ENCODE results near the gene SLC25A14.
A peak's percentile ranks its signal among the peaks of the same experiment; 100 is the strongest.

SLC25A14 gene

DNA sequence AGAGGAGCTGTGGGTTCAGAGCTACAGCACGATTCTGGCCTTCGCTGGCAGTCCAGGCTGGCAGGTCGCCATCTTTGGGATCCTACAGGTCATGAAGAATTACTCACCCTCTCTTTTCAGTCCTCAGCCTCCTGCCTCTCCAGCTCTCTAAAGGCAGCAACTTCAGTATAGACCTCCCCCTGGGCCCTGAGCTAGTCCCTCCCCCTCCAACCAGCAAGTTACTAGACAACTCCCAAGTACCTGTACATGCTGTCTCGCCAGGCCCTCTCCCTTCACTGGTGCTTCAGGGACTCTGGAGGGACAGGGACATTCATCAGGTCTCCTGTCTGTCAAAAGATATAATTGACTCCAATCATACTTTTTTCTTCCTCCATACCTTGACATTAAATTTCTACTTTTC is 45.8 kb downstream of the SLC25A14 start, which contains the start of gene GPR119:
Gene GPR119 (minus strand): TSS at position 155 of the 400 bp plus-strand sequence. CDS start 227 bp downstream, outside the sequence.
- Histone ChIP-seq H3K9me3 (ENCODE audit: control insufficient read depth, low read length) (peaks cover 3% of the 10 kb centered on the region), H3K27me3 (replicated peaks; ENCODE audit: control insufficient read depth, insufficient read depth, low read length) (peaks cover 28% of the 10 kb centered on the region), H3K9ac (ENCODE audit: low read length) (no peak within 1 kb of the TSS), H3K4me1 (ENCODE audit: control insufficient read depth, insufficient read depth, low read length) (no peaks in the 10 kb centered on the region), H3K36me3 (ENCODE audit: control insufficient read depth, insufficient read depth, low read length, severe bottlenecking) (no peaks in the 10 kb centered on the region), H3K4me3 (ENCODE audit: low read length) (no peak within 1 kb of the TSS)
- no peak for DNase-seq (ENCODE audit: low read depth)

DNA sequence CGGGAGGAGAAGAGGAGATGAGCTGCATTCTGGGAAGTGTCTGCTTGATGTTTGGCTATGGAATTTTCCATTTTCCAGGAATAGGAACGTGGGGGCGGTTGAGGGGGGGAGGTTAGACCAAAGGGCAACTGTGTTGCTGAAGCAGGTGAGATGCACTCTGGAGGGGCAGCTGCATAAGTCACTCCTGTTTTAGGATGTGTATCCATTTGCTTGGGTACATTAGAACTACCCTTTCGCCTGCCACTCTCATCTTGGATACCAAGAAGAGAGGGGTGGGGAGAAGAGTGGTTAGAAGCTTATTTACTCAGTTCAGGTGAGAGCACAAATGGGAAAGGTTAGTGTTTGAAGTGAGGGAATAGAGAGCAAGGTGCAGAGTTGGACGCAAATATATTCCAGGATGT is 46.7 kb downstream of the SLC25A14 start:
- H3K4me3 ChIP-seq (ENCODE audit: low read length), result no peak overlapping the region
- H3K9me3 ChIP-seq (ENCODE audit: control insufficient read depth, low read length), result peaks cover 3% of the 10 kb centered on the region
- no peaks in the 10 kb centered on the region for H3K4me1 ChIP-seq (ENCODE audit: control insufficient read depth, insufficient read depth, low read length)
- no peak overlapping the region for H3K9ac ChIP-seq (ENCODE audit: low read length)
- no peak for DNase-seq (ENCODE audit: low read depth)
- no peaks in the 10 kb centered on the region for H3K36me3 ChIP-seq (ENCODE audit: control insufficient read depth, insufficient read depth, low read length, severe bottlenecking)
- peaks cover 28% of the 10 kb centered on the region for H3K27me3 ChIP-seq (replicated peaks; ENCODE audit: control insufficient read depth, insufficient read depth, low read length)

DNA sequence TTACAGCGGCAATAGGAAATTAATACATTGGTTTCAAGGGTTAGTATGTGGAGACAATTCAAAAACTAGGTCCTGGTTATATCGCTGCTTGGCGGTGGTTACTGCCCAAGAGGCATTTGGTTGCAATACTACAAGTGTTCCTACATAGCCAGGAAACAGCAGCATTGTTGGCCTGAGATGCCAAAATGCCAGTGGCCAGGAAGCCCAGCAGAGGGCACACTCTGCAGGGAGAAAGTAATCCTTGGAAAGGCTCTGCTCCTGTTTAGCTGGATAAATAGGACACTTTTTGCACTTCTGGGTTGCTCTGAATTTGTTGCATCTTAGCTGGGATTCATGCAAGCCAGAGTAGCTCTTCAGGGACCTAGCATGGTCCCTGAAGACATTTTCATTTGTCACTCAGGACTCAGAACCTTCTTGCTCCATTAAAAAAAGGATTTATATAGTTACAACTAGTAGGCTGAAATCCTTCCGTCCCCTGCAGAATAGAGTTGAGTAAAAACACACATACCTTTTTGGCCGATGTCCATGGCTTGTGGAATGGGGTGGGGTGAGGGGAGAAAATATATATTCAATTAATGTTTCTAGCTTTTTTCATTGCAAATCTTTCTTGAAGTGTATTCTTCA is 53.8 kb downstream of the SLC25A14 start:
- no peaks in the 10 kb centered on the region for H3K9me3 ChIP-seq (ENCODE audit: control insufficient read depth, low read length)
- no peaks in the 10 kb centered on the region for H3K36me3 ChIP-seq (ENCODE audit: control insufficient read depth, insufficient read depth, low read length, severe bottlenecking)
- H3K4me1 ChIP-seq (ENCODE audit: control insufficient read depth, insufficient read depth, low read length), result peaks cover 4% of the 10 kb centered on the region
- peak overlapping the region; percentile 14 for H3K9ac ChIP-seq (ENCODE audit: low read length)
- no peak overlapping the region for H3K4me3 ChIP-seq (ENCODE audit: low read length)
- DNase-seq (ENCODE audit: low read depth), result peak; percentile 75
- H3K27me3 ChIP-seq (replicated peaks; ENCODE audit: control insufficient read depth, insufficient read depth, low read length), result peaks cover 29% of the 10 kb centered on the region

DNA sequence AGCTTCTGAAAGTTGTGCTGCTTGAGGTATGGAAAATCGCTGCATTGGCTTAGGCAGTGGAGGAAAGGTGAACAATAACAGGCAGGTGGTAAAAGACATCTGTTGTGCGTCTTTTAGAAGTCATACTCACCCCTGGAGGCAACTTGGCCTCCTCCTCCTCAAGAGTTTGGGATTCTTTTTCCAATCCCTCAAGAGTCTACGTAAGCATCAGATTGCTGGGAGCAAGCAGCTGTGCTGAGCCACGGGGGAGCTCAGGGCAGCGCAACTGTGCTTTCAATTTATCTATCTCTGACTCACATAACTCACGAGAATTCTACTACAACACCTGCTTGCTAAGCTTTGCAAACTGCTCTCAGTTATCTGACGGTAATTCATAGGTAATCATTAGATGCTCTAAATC is 55.6 kb downstream of the SLC25A14 start:
- H3K4me1 ChIP-seq (ENCODE audit: control insufficient read depth, insufficient read depth, low read length), result peaks cover 4% of the 10 kb centered on the region
- DNase-seq (ENCODE audit: low read depth), result no peak
- H3K4me3 ChIP-seq (ENCODE audit: low read length), result no peak overlapping the region
- no peaks in the 10 kb centered on the region for H3K9me3 ChIP-seq (ENCODE audit: control insufficient read depth, low read length)
- no peaks in the 10 kb centered on the region for H3K36me3 ChIP-seq (ENCODE audit: control insufficient read depth, insufficient read depth, low read length, severe bottlenecking)
- H3K27me3 ChIP-seq (replicated peaks; ENCODE audit: control insufficient read depth, insufficient read depth, low read length), result peaks cover 34% of the 10 kb centered on the region
- no peak overlapping the region for H3K9ac ChIP-seq (ENCODE audit: low read length)

DNA sequence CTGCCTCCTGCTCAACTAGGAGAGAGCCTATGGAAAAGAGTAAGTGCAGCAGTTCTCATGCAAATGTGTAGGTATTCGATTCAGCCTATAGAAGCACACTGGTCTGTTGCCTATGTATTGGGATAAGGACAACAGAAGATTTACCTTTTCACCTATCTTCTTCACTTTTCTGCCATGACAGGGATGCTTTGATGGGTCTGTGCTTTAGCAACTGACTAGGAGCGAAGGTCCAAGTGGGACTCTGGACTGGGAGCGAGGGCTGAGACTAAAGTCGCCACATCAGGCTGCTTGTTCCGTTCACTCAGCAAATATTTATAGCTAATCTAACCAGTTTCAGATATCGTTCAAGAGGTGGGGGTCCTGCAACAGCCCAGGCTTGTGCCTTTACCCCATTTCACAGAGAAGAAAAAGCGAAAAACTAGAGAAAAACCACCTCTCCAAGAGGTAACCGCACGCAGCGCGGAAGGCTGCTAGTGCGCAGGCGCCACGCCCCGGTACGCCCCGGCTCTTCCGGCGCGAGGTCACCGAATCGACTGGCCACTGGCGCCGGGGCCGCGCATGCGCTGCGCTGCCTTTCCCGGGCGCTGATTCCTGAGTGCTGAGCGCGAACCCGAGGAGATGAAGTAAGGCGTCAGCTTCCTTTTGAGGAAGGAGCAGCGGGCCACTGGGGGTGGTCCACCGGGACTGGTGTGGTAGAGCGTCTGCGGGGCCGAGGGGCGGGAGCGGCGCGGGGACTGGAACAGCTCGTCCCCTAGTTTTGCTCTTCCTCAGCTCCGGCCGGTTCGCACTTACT is 61.9 kb downstream of the SLC25A14 start, which contains the start of gene RBMX2:
Gene RBMX2 (plus strand): TSS at position 573 of the 793 bp plus-strand sequence. CDS start 46 bp downstream, at position 619.
- Histone ChIP-seq H3K4me3 (ENCODE audit: low read length) (peak within 1 kb of the TSS; percentile 85), H3K9me3 (ENCODE audit: control insufficient read depth, low read length) (no peaks in the 10 kb centered on the region), H3K9ac (ENCODE audit: low read length) (peak within 1 kb of the TSS; percentile 80), H3K36me3 (ENCODE audit: control insufficient read depth, insufficient read depth, low read length, severe bottlenecking) (peaks cover 12% of the 10 kb centered on the region), H3K4me1 (ENCODE audit: control insufficient read depth, insufficient read depth, low read length) (peaks cover 5% of the 10 kb centered on the region), H3K27me3 (replicated peaks; ENCODE audit: control insufficient read depth, insufficient read depth, low read length) (peaks cover 17% of the 10 kb centered on the region)
- peak; percentile 86 for DNase-seq (ENCODE audit: low read depth)

DNA sequence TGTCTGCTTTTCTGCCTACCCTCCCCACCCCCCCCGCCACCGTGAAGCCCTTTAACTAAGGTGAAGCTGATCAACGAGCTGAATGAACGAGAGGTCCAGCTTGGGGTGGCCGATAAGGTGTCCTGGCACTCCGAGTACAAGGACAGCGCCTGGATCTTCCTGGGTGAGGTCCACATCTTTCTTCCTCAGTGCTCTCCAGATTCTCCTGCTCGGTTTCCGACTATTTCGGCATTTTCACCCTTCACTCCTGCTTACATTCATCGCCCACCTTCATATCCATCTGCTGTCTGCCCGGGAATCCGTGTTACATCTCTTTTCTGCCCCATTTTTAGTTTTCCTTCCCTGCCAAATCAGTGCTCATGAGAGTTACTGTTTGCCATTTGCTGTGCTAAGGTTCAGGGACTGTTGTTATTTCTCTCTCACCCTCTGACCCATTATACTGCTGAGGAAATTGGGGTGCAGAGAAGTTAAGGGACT is 62.5 kb downstream of the SLC25A14 start:
- H3K9ac ChIP-seq (ENCODE audit: low read length), result peak overlapping the region; percentile 80
- H3K36me3 ChIP-seq (ENCODE audit: control insufficient read depth, insufficient read depth, low read length, severe bottlenecking), result peaks cover 12% of the 10 kb centered on the region
- no peak for DNase-seq (ENCODE audit: low read depth)

DNA sequence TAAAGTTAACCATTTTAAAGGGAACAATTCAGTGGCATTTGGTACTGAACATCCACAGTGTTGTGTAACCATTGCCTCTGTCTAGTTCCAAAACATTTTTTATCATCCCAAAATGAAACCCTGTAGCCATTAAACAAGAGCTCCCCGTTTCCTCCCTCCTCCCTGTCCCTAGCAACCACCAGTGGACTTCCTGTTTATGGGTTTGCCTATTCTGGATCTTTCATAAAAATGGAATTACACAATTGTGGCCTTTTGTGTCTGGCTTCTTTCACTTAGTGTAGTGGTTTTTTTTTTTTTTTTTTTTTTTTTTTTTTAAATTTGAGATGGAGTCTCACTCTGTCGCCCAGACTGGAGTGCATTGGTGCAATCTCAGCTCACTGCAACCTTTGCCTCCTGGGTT is 73.7 kb downstream of the SLC25A14 start:
- H3K4me1 ChIP-seq (ENCODE audit: control insufficient read depth, insufficient read depth, low read length), result no peaks in the 10 kb centered on the region
- no peaks in the 10 kb centered on the region for H3K9me3 ChIP-seq (ENCODE audit: control insufficient read depth, low read length)
- peaks cover 27% of the 10 kb centered on the region for H3K36me3 ChIP-seq (ENCODE audit: control insufficient read depth, insufficient read depth, low read length, severe bottlenecking)
- no peak overlapping the region for H3K9ac ChIP-seq (ENCODE audit: low read length)
- H3K27me3 ChIP-seq (replicated peaks; ENCODE audit: control insufficient read depth, insufficient read depth, low read length), result no peaks in the 10 kb centered on the region
- H3K4me3 ChIP-seq (ENCODE audit: low read length), result no peak overlapping the region
- peak; percentile 1 for DNase-seq (ENCODE audit: low read depth)

More for the DNA sequence above, 62.5 kb downstream of the SLC25A14 start:
- peak overlapping the region; percentile 85 for H3K4me3 ChIP-seq (ENCODE audit: low read length)
- H3K27me3 ChIP-seq (replicated peaks; ENCODE audit: control insufficient read depth, insufficient read depth, low read length), result peaks cover 12% of the 10 kb centered on the region
- no peaks in the 10 kb centered on the region for H3K9me3 ChIP-seq (ENCODE audit: control insufficient read depth, low read length)
- H3K4me1 ChIP-seq (ENCODE audit: control insufficient read depth, insufficient read depth, low read length), result peaks cover 5% of the 10 kb centered on the region

DNA sequence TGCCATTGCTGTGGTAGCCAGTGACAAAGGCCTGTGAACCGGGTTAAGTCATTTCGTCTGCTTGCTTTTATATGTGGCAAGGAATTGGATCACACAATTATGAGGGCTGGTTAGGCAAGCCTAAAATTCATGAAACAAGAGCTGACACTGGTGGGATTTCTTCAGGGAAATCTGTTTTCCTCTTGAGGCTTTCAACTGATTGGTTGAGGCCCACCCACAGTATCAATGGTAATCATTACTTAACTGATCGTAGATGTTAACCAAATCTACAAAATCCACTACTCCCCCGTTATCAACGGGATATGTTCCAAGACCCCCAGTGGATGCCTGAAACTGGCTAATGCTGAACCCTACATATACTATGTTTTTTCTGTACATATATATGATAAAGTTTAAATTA is 75.1 kb downstream of the SLC25A14 start:
- Histone ChIP-seq H3K9ac (ENCODE audit: low read length) (no peak overlapping the region), H3K36me3 (ENCODE audit: control insufficient read depth, insufficient read depth, low read length, severe bottlenecking) (peaks cover 17% of the 10 kb centered on the region), H3K9me3 (ENCODE audit: control insufficient read depth, low read length) (no peaks in the 10 kb centered on the region), H3K4me1 (ENCODE audit: control insufficient read depth, insufficient read depth, low read length) (no peaks in the 10 kb centered on the region), H3K27me3 (replicated peaks; ENCODE audit: control insufficient read depth, insufficient read depth, low read length) (no peaks in the 10 kb centered on the region), H3K4me3 (ENCODE audit: low read length) (no peak overlapping the region)
- no peak for DNase-seq (ENCODE audit: low read depth)

DNA sequence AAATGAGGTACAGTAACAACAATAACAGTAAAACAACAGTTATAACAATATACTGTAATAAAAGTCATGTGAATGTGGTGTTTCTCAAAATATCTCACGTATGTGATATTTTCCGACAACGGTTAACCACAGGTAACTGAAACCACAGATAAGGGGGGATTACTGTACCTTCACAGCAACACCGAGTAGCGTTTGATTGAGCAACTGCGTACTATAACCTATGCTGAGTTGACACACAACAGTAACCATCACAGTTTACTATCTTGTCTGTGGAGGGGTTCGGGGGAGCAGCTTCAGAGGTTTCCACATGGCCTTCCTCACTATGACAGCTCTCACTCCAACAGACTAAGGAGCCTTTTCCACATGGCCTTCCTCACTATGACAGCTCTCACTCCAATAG is 75.5 kb downstream of the SLC25A14 start:
- no peak overlapping the region for H3K9ac ChIP-seq (ENCODE audit: low read length)

DNA sequence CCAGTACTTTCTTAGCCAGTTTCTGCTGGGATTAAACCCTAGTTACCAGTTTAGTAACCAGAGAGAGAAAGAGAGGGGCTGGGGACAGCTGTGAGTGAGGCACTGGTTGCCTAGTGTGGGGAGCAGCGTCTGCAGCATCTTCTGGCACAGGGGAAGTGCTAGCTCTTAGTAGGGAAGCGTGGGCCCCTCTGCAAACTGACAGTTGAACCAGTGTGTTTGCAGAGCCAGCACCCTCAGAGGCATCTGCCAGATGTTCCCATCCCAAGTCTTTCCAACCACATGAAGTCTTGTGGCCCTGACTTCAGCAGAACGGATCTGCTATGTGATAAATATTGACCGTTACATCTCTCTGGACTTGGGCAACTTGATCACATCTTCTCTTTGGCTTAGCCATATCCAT is 77.1 kb downstream of the SLC25A14 start:
- Histone ChIP-seq H3K9ac (ENCODE audit: low read length) (no peak overlapping the region), H3K9me3 (ENCODE audit: control insufficient read depth, low read length) (no peaks in the 10 kb centered on the region), H3K4me3 (ENCODE audit: low read length) (no peak overlapping the region), H3K27me3 (replicated peaks; ENCODE audit: control insufficient read depth, insufficient read depth, low read length) (no peaks in the 10 kb centered on the region), H3K36me3 (ENCODE audit: control insufficient read depth, insufficient read depth, low read length, severe bottlenecking) (peaks cover 5% of the 10 kb centered on the region), H3K4me1 (ENCODE audit: control insufficient read depth, insufficient read depth, low read length) (no peaks in the 10 kb centered on the region)
- DNase-seq (ENCODE audit: low read depth), result no peak

More for the DNA sequence above, 75.5 kb downstream of the SLC25A14 start:
- no peaks in the 10 kb centered on the region for H3K27me3 ChIP-seq (replicated peaks; ENCODE audit: control insufficient read depth, insufficient read depth, low read length)
- no peaks in the 10 kb centered on the region for H3K4me1 ChIP-seq (ENCODE audit: control insufficient read depth, insufficient read depth, low read length)
- no peak overlapping the region for H3K4me3 ChIP-seq (ENCODE audit: low read length)
- DNase-seq (ENCODE audit: low read depth), result no peak
- no peaks in the 10 kb centered on the region for H3K9me3 ChIP-seq (ENCODE audit: control insufficient read depth, low read length)
- peaks cover 15% of the 10 kb centered on the region for H3K36me3 ChIP-seq (ENCODE audit: control insufficient read depth, insufficient read depth, low read length, severe bottlenecking)

DNA sequence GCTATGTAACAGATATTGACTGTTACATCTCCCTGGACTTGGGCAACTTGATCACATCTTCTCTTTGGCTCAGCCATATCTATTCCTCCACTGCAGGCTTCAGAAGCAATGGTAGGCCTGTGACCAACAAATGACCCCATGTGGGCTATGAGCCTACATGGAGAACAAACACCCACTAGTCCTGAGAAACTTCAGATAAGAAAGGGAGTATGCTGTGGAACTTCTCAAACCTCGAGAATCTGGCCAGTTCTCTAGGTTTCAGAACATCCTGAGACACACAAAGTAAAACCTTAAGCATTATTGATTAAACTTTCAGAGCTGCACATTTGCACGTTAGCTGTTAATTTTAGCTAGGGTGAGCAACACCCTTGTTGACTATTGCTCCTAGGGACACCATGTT is 78.3 kb downstream of the SLC25A14 start:
- Histone ChIP-seq H3K4me3 (ENCODE audit: low read length) (no peak overlapping the region), H3K4me1 (ENCODE audit: control insufficient read depth, insufficient read depth, low read length) (no peaks in the 10 kb centered on the region), H3K36me3 (ENCODE audit: control insufficient read depth, insufficient read depth, low read length, severe bottlenecking) (no peaks in the 10 kb centered on the region), H3K27me3 (replicated peaks; ENCODE audit: control insufficient read depth, insufficient read depth, low read length) (peaks cover under 1% of the 10 kb centered on the region), H3K9me3 (ENCODE audit: control insufficient read depth, low read length) (no peaks in the 10 kb centered on the region), H3K9ac (ENCODE audit: low read length) (no peak overlapping the region)
- DNase-seq (ENCODE audit: low read depth), result no peak
